Body of pancreas (tissue), 4 donors: ENCODE results near the gene PRKAA2. TPM values are rescaled to one million over a fixed set of nuclear protein-coding genes. Genes with fewer than 3 reads are reported as not detected.

Source experiments
- ATAC-seq: fragments of 150-250 bp; one replicate; pipeline ENCODE4 v1.9.1; 2016
- DNase-seq, 4 donors: peaks; one replicate each; pipeline ENCODE4 v3.0.0-alpha.2; 2019
- H3K27ac ChIP-seq, 4 donors: fragments of 200-600 bp; sonication (generic); 1 replicate in 3 of 4; 2 replicates in 1 of 4; pipeline versions ENCODE4 v1.5.1 to v1.6.1; 2016 to 2019; ENCODE audit warnings: mild to moderate bottlenecking in 1 of 4, mixed read lengths in 1 of 4, moderate library complexity in 1 of 4
- H3K27me3 ChIP-seq, 2 donors: fragments of 200-600 bp; sonication (generic); one replicate each; pipeline ENCODE4 v1.6.0; 2016; ENCODE audit warnings: mild to moderate bottlenecking in 1 of 2
- H3K36me3 ChIP-seq, 2 donors: fragments of 200-600 bp; sonication (generic); replicated peaks in 1 of 2; 2 replicates each; pipeline ENCODE4 v1.5.1; 2016; ENCODE audit warnings: low read depth in 2 of 2; ENCODE audit not compliant: insufficient read depth in 1 of 2
- H3K4me1 ChIP-seq: fragments of 200-600 bp; sonication (generic); one replicate; pipeline ENCODE4 v1.6.0; 2016
- H3K4me3 ChIP-seq, 2 donors: fragments of 200-600 bp; sonication (generic); 1 replicate in 1 of 2; 2 replicates in 1 of 2; pipeline ENCODE4 v1.5.1; 2016 to 2019
- H3K9me3 ChIP-seq, 3 donors: fragments of 200-600 bp; sonication (generic); 1 replicate in 2 of 3; 2 replicates in 1 of 3; pipeline ENCODE4 v1.5.1; 2016
- CTCF ChIP-seq, 7 experiments: fragments of 450-650 bp in 4 of 7; fragments of 200-600 bp in 3 of 7; sonication (generic) in 3 of 7; IDR thresholded peaks; one replicate each; pipeline ENCODE4 v1.5.1; 2016 to 2019; ENCODE audit warnings: antibody characterized with exemption in 7 of 7
- POLR2A ChIP-seq, 3 donors: fragments of 450-650 bp; IDR thresholded peaks; one replicate each; pipeline ENCODE4 v1.6.1; 2016; ENCODE audit warnings: antibody characterized with exemption in 3 of 3, mild to moderate bottlenecking in 2 of 3
- WGBS, 2 donors: methylation state at CpG; one replicate each; pipeline ENCODE4 v1.1.5; 2017; 5-methylcytosine and 5-hydroxymethylcytosine counted together
- intact Hi-C: fragments of 100-400 bp; cut with DNase I; formaldehyde crosslinking; loops from one replicate; pipeline ENCODE4 v1.15.1; 2023
- total RNA-seq, 2 donors: library from RNA; depleted of rRNA; stranded (reverse); fragments of >200 nt; gene quantifications; one replicate each; pipeline ENCODE4 v1.1.0, GENCODE V29; 2016

PRKAA2 gene
- total RNA-seq, 2 donors from 2014 or later = 3.3 to 7.5 TPM

GRCh38 chr1:56686169-56686568 lies 41.1 kb downstream of the PRKAA2 start:
- TF ChIP-seq POLR2A (IDR thresholded peaks at IDR 0.05) (no peak), CTCF (IDR thresholded peaks at IDR 0.05) (no peak)
- no peak for ATAC-seq
- H3K9me3 ChIP-seq = no peaks in the 10 kb centered on the region
- H3K36me3 ChIP-seq = no peaks in the 10 kb centered on the region
- H3K4me1 ChIP-seq = no peaks in the 10 kb centered on the region
- WGBS, 2 donors = 87 to 89% methylated on average over 2 of the region's 2 CpGs
- H3K4me3 ChIP-seq = no peak overlapping the region
- intact Hi-C loops = no loop called here
- DNase-seq = no peak
- H3K27ac ChIP-seq = no peak overlapping the region
- no peaks in the 10 kb centered on the region for H3K27me3 ChIP-seq

GRCh38 chr1:56688522-56689026 lies 43.5 kb downstream of the PRKAA2 start:
- no peak for DNase-seq
- TF ChIP-seq CTCF (IDR thresholded peaks at IDR 0.05) (no peak), POLR2A (IDR thresholded peaks at IDR 0.05) (no peak)
- Histone ChIP-seq H3K27ac (no peak overlapping the region), H3K4me1 (no peaks in the 10 kb centered on the region), H3K27me3 (no peaks in the 10 kb centered on the region), H3K9me3 (no peaks in the 10 kb centered on the region), H3K36me3 (no peaks in the 10 kb centered on the region), H3K4me3 (no peak overlapping the region)
- 73 to 78% methylated on average over 3 of the region's 3 CpGs for WGBS, 2 donors
- intact Hi-C loops = no loop called here
- peak; percentile 30 for ATAC-seq

- ATAC-seq = no peak
- intact Hi-C loops = no loop called here
- no peak for DNase-seq
- no peaks in the 10 kb centered on the region for H3K36me3 ChIP-seq
- 82 to 85% methylated on average over 3 of the region's 3 CpGs for WGBS, 2 donors
- no peak overlapping the region for H3K27ac ChIP-seq
- H3K4me1 ChIP-seq = no peaks in the 10 kb centered on the region
- H3K4me3 ChIP-seq = no peak overlapping the region
- no peaks in the 10 kb centered on the region for H3K27me3 ChIP-seq
- no peaks in the 10 kb centered on the region for H3K9me3 ChIP-seq
- TF ChIP-seq POLR2A (IDR thresholded peaks at IDR 0.05) (no peak), CTCF (IDR thresholded peaks at IDR 0.05) (no peak)
Measured at GRCh38 chr1:56696663-56697062, 51.5 kb downstream of the PRKAA2 start.

GRCh38 chr1:56703747-56704146 lies 58.6 kb downstream of the PRKAA2 start:
- no peak for DNase-seq
- WGBS, 2 donors = 88 to 100% methylated on average over 1 of the region's 1 CpG
- TF ChIP-seq CTCF (IDR thresholded peaks at IDR 0.05) = no peak
- TF ChIP-seq POLR2A (IDR thresholded peaks at IDR 0.05) = no peak

GRCh38 chr1:56707379-56707778 lies 62.3 kb downstream of the PRKAA2 start:
- 79 to 84% methylated on average over 4 of the region's 4 CpGs for WGBS, 2 donors
- intact Hi-C loops = no loop called here

More at GRCh38 chr1:56703747-56704146, 58.6 kb downstream of the PRKAA2 start:
- Histone ChIP-seq H3K4me1 (no peaks in the 10 kb centered on the region), H3K36me3 (no peaks in the 10 kb centered on the region), H3K4me3 (no peak overlapping the region), H3K27me3 (no peaks in the 10 kb centered on the region), H3K9me3 (no peaks in the 10 kb centered on the region), H3K27ac (no peak overlapping the region)
- intact Hi-C loops = no loop called here
- no peak for ATAC-seq

More at GRCh38 chr1:56707379-56707778, 62.3 kb downstream of the PRKAA2 start:
- no peaks in the 10 kb centered on the region for H3K4me1 ChIP-seq
- TF ChIP-seq CTCF (IDR thresholded peaks at IDR 0.05) (no peak), POLR2A (IDR thresholded peaks at IDR 0.05) (no peak)
- ATAC-seq (no peak), DNase-seq (no peak)
- no peaks in the 10 kb centered on the region for H3K9me3 ChIP-seq
- no peak overlapping the region for H3K4me3 ChIP-seq
- H3K27ac ChIP-seq = no peak overlapping the region
- no peaks in the 10 kb centered on the region for H3K36me3 ChIP-seq
- H3K27me3 ChIP-seq = no peaks in the 10 kb centered on the region
